GM10266 (cell line): ENCODE results near the gene KCNIP2.

Experiments
- DNase-seq: peaks from one replicate; pipeline ENCODE4 v3.0.0; 2012; ENCODE audit errors: extremely low spot score
- TF ChIP-seq, protein P1 (sequence below): IDR thresholded peaks from 2 replicates; pipeline ENCODE4 v1.5.1; 2012; ENCODE audit warnings: mild to moderate bottlenecking, low read depth; ENCODE audit not compliant: control insufficient read depth, insufficient read depth; ENCODE audit errors: missing control alignments

KCNIP2 gene

DNA sequence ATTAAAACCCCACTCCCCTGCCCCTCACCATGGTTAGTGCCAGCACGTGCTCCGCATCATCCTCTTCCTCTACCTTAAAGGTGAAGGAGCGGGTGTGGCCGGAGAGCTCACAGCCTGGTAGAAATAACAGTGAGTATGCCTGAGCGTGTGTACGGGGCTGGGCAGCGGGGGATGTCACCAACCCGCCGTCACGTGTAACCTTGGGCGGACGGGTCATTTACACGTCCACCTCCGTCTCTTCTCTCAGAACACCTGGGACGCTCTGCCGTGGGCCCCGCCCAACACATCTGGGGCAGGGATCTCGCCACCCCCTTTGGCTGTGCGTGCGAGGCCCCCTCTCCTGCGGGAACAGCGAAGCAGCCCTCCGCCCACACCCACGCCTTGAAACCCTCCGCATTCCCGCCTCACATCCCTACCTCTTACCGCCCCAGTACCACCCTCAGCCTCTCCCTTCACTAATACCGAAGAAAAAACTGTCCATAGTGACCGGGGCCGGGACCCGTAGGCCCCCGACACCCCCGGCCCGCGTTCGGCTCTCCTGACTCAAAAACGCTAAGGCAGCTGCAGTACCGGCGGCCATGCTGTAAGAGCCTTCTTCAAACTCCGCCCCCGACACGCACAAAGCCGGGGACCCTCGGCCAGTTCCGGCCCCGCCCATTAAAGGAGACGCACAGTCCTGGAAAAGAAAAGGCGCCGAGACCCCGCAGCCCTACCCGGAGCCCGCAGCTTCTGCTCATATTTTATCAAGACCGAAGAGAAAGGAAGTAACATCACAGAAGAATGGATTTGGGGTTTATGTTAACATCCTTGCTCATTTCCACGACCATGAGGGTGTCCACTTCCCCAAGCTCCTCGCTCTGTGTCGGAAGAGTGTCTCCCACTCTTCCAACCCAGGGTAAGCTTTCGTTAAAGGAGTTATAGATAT lies 60.5 kb downstream of the KCNIP2 start, which contains the start of gene NPM3:
Gene NPM3 (minus strand): TSS at position 636 of the 925 bp plus-strand sequence. CDS start 56 bp downstream, at position 580.
- DNase-seq = peak; percentile 89

DNA sequence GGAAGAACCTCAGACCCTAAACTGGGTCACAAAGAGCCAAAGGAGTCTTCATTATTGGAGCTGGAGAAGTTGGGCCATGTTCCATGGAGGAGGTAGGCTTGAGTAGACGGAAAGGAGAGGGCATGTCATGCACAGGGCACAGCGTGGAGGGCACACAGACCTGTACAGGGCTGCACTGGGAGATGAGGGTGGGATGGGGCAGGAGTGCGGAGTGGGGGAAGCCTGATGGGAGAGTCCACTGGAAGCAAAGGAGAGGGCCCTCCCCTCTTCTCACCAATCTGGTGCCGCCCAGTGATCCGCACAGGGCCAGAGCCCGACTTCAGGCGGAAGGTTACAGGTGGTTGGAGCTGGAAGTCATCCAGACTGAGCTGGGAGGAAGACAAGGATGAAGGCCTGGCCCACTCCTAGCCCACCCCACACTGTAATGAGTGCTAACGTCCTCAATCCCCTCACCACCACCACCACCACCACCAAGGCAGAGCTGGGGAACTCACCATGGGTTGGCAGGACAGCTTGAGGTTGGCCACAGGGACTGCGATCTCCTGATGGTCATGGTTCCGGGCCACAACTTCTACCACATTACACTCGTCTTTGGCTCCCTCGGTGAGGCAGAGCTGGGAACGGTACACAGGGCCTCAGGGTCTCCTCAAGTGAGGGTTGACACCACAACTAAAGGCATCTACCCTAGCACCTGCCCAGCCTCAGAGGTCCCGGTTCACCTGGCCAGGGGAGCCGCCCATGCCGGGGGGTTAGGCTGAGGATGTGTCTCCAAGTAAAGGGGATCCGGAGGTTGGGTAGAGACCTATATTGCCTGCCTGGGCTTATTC lies 61.4 kb downstream of the KCNIP2 start:
- DNase-seq = no peak
- TF ChIP-seq, protein P1, sequence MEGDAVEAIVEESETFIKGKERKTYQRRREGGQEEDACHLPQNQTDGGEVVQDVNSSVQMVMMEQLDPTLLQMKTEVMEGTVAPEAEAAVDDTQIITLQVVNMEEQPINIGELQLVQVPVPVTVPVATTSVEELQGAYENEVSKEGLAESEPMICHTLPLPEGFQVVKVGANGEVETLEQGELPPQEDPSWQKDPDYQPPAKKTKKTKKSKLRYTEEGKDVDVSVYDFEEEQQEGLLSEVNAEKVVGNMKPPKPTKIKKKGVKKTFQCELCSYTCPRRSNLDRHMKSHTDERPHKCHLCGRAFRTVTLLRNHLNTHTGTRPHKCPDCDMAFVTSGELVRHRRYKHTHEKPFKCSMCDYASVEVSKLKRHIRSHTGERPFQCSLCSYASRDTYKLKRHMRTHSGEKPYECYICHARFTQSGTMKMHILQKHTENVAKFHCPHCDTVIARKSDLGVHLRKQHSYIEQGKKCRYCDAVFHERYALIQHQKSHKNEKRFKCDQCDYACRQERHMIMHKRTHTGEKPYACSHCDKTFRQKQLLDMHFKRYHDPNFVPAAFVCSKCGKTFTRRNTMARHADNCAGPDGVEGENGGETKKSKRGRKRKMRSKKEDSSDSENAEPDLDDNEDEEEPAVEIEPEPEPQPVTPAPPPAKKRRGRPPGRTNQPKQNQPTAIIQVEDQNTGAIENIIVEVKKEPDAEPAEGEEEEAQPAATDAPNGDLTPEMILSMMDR = no peak

More for the DNA sequence above, 60.5 kb downstream of the KCNIP2 start, which contains the start of gene NPM3:
- TF ChIP-seq, protein P1 = no peak

DNA sequence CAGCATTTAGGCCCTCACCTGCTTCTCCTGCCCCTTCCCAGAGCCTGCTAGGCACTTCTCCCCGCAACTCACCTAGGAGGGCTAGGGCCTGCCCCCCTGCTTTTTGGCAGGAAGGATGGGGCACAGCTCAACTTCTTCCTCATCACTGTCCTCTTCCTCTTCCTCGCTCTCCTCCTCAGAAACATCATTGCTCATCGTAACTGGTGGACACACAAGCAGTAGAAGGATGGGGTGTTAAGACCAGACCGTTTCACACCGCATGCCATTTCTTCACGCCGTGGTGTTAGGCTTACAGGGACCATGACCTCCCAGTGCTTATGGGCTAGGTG lies 62.0 kb downstream of the KCNIP2 start:
- TF ChIP-seq, protein P1 = no peak
- DNase-seq = no peak

DNA sequence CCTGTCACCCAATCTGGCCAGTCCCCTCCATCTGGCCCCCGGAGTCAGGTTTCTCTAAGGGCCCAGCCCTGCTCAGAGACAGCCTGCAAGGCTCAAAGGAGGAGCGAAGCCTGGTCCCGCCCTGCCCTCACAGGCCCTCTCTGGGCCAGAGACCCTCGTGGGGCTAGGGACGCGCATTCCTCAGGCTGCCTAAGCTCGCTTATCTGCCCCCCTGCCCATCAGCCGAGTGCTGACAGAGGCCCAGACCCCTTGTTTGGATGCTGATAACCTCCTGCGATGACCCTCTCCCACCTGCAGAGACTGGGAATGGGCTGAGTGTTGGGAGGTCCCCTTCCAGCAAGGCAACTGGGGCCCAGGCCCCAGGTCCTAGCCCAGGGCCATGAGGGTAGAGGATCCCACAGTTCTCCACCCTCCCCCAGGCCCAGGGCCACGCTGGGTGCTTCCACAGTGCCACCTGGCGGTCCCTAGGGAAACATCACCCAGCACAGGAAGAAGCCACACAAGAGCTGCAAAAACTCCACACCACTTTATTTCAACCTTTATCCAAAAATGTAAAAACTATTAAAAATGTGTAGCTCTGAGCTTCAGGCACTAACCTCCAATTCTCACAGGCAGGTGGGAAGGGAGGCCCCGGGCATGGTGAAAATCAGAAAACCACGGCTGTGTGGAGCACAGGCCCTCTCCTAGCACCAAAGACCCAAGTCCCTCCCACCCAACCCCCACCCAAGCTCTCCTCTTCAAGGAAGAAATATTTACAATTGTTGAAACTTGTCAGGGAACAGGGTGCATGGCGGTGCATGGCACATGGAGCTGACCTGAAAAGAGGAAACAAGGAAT lies 62.6 kb downstream of the KCNIP2 start:
- DNase-seq = peak; percentile 89

DNA sequence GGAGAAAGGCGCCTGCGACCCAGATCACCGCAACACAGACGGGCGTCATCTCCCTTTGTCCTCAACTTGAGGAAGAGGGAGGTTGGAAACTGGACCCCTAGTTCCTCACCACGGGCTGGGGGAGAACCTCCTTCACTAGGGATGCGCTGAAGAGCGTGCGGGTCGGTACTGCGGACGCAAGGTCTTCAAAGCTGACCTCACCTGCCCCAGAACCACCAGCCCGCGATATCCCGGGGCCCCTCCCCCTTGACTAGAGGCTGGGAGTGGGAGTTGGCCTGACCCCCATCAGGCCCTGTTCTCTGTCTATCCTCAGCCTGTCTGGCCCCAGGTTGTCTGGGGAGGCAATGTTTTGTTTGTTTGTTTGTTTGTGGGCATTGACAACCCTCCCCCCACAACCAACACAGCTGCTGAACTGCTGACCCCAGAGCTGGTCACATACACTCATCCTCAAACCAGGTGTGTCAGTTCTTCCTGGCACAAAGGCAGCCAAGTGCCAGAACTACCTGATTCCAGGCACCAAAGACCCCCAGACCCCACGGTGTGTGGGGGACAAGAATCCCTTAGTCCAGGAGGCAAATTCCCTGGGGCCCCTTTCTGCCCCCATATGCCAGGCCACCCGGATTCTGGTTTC lies 63.3 kb downstream of the KCNIP2 start:
- no peak for DNase-seq
- TF ChIP-seq, protein P1 = no peak

More for the DNA sequence above, 62.6 kb downstream of the KCNIP2 start:
- TF ChIP-seq, protein P1 = peak; percentile 93

DNA sequence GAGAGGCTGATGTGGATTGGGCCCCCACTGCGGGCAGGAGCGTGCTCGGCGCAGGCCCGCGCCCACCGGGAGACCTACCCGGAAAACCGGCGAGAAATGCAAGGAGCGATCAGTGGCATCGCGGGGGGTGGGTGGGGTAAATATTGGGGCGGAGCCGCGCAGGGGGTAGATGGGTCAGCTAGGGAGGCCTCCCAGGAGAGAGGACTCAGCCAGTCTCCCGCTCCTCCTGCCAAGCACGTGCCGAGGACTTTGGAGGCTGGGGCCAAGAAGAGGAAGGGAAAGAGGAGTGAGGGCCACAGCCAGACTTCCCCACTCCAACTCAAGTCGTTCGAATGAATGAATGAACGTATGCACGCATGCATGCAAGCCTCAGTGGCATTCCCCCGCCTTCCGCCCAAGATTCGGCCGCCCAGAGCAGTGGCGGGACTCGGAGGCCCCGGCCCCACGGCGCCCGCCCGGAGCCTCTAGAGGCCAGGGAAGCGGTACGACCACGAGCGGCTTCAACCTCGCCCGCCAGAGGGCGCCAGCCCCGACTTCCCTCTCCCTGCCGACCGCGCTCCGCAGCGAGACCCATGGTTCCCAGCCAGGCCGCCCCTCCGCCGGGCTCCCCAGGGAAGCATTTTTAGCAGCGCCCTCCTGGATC lies 63.9 kb downstream of the KCNIP2 start:
- DNase-seq = peak; percentile 88
- TF ChIP-seq, protein P1 = peak; percentile 96
